ENCODE measurements around the gene TREX2. TPM values are rescaled to one million over a fixed set of nuclear protein-coding genes. Genes with fewer than 3 reads are reported as not detected.
A peak's percentile ranks its signal among the peaks of the same experiment; 100 is the strongest.

The TREX2 gene
- total RNA-seq, 1 donor from 2014 or later = 0.73 TPM

DNA sequence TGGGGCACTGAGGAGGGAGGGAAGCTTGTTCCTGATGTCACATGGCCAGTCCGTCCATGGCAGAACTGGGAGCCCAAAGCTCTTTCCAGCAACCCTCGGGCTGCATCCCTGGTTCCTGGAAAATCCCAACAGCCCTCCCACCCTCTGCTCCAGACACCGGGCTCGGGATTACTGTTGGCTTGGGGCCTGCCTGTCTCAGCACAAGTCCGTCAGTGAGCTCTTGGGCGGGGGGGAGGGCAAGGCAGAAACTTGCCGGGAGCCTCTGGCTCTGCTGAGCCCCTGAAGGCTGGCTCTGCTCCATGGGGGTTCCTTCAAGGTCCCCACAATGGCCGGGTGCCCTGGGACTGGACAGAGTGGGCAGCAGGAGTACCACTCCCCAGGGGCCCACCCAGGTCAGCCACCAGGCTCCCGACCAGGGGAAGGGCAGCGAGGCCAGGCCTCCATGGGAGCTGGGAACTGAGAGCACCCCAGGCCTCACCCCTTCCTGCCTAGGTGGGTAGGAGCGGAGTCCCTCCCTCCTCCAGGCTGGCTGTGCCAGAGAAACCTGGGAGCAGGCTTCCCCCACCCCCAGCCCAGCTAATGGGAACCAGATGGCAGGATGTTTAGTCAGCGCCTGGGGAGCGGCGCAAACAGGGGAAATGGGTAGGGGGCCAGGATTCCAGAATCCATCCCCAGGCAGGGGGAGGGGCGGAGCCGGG lies 31.0 kb upstream of the TREX2 start:
- peak; percentile 37 for DNase-seq (ENCODE audit: low read depth, low spot score)

- DNase-seq (ENCODE audit: low read depth, low spot score) = no peak
Observed at GRCh38 chrX:153475751-153476281, 30.0 kb upstream of the TREX2 start.

- DNase-seq (ENCODE audit: low read depth, low spot score) = no peak
Observed at GRCh38 chrX:153475271-153475670, 29.4 kb upstream of the TREX2 start.

DNA sequence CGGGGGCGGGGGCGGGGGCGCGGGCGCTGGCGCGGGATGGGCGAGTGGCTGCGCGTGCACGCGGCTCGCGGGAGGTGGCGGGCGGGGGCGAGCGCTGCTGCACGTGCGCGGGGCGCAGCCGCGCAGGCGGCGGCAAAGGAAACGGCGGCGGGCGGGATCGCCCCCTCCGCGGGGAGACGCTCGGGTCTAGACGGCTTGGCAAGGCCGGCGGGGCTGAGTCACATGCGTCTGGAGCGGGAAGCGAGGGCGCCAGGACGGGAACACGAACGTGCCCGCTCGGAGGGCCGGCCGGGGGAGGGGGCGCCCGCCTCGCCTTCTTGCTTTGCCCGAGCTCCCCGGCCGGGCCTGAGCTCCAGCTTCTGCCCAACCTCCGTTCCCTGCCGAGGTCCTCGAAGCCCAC lies 28.9 kb upstream of the TREX2 start:
- peak; percentile 24 for DNase-seq (ENCODE audit: low read depth, low spot score)

DNA sequence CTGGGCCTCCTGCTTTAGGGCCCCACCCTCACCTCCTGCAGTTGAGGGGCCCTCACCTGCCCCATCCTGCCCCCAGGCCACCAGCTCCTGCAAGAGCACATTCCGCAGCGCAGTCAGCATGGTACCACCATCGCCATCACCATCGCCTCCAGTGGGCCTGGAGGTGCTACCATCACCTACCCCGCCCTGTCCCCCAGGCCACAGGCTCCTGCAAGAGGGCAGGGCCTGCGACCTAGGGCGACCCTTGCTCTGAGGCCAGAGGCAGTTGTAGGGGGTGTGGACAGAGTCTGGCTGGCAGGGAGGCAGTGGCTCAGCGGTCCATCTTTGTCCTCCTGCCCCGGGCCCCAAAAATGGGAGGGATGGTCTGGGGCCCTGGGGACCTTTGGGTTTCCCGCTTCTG lies 28.4 kb upstream of the TREX2 start:
- no peak for DNase-seq (ENCODE audit: low read depth, low spot score)

DNA sequence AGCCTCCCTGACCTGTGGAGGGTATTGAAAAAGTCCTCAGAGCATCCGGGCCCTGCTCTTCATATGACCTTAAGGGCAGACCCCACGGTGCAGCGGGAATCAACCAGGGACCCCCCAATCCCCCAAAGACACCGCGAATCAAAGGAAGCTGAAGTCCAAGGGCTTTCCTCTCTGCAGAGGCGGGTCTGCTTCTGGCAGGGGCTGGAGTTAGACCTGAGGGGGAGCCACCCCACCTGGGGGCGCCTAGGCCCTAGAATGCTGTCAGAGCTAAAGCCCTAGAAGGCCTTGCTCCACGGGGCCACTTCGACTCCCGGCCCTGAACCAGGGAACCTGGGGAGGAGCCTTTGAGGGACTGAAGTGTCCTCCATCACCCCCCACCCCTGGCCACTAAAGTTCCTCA lies 27.3 kb upstream of the TREX2 start:
- no peak for DNase-seq (ENCODE audit: low read depth, low spot score)

DNA sequence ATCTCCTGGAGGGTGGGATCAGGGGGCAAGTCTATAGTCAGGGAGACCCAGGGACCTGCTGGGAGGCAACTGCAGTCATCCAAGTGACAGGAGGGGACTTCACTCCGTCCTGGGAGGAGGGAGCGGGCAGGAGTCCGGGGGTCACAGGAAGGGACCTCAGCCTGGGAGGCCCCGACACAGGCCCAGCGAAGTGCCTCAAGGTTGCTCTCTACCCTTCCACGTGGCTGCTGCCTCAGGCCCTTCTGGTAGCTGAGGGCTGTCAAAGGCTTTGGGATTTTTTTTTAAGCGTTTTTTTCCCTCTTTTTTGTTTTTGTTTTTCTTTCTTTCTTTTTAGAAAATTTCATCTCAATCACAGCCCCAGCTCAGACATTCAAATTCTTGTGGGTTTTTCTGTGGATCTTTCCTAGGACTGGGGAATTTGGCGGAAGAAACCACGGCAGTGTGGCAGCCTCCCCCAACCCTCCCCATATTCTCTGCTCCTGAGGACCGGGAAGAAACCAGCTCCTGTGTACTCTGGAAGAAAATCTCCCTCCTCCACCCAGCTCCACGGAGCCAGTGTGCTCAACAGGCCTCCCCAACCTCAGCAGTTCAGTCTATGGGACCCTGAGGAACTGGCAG lies 25.9 kb upstream of the TREX2 start:
- no peak for DNase-seq (ENCODE audit: low read depth, low spot score)

DNA sequence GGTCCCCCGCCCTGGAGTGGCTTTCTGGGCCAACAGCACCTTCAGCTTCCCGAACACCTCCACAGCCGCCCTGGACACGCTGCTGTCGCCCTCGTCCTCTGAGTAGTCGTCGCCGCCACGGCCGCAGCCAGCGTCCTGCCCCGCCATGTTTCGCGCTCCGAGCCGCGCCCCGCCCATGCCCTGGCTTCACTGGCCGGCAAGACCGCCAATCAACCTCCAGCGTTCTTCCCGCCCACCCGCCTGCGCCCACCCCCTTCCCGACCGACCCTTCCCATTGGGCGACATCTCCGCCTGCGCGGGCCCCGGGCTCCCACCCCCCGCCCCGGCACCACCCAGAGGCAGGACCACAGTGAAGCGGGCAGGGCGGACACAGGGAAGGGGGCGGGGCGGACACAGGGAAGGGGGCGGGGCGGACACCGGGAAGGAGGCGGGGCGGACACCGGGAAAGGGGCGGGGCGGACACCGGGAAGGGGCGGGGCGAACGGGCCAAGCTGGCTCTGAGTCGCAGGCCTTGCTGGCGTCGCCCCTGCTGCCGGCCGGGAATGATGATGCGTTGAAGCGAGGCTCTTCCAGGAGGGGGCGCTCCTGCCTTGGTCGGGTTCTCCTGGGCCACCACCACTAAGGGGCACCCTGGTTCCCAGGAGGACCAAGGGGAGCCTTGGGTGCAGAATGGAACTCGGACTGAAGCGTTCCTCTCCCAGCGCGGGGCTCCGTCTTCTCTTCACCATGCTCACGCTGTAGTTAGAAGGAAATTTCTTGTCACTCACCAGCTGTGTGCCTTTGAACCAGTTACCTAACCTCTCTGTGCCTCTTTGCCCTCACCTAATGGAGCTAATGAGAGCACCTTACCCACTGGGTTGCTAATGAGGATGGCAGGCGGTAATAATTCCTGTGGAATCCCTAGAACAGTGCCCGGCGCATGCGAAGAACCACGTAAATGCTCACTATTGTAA lies 24.8 kb upstream of the TREX2 start, which contains the start of gene HAUS7:
TSS of gene HAUS7 (minus strand) at position 166 of the 953 bp plus-strand sequence. CDS start at position 147, 19 bp downstream.
- DNase-seq (ENCODE audit: low read depth, low spot score) = peak; percentile 68

GRCh38 chrX:153469811-153470410 lies 24.1 kb upstream of the TREX2 start:
- DNase-seq (ENCODE audit: low read depth, low spot score) = no peak

- DNase-seq (ENCODE audit: low read depth, low spot score) = no peak
Observed at GRCh38 chrX:153468008-153468580, 22.2 kb upstream of the TREX2 start.

- no peak for DNase-seq (ENCODE audit: low read depth, low spot score)
Observed at GRCh38 chrX:153465691-153466380, 20.0 kb upstream of the TREX2 start.

GRCh38 chrX:153464116-153464515 lies 18.3 kb upstream of the TREX2 start:
- no peak for DNase-seq (ENCODE audit: low read depth, low spot score)

GRCh38 chrX:153463556-153463955 lies 17.7 kb upstream of the TREX2 start:
- no peak for DNase-seq (ENCODE audit: low read depth, low spot score)

- no peak for DNase-seq (ENCODE audit: low read depth, low spot score)
Observed at GRCh38 chrX:153463031-153463430, 17.2 kb upstream of the TREX2 start.

DNA sequence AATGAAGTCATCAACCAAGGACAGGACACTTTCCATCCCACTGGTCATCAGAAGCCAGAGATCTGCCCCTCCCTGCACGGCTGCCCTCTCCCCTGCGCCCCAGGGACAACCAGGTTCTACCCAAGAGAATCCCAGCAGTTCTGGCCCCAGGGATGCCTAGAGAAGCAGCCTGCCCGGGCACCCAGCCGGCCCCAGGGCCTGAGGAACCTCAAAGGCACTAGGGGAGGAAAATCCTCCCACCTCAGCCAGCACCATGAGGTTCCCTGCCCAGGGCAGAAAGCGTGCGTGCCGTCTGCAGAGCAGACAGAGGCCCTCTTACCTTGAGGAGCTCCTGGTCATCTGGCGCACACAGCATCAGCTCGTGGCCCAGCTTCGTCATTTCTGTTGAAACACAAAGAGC lies 16.4 kb upstream of the TREX2 start:
- DNase-seq (ENCODE audit: low read depth, low spot score) = no peak

- peak; percentile 13 for DNase-seq (ENCODE audit: low read depth, low spot score)
Observed at GRCh38 chrX:153460826-153461225, 15.0 kb upstream of the TREX2 start.

DNA sequence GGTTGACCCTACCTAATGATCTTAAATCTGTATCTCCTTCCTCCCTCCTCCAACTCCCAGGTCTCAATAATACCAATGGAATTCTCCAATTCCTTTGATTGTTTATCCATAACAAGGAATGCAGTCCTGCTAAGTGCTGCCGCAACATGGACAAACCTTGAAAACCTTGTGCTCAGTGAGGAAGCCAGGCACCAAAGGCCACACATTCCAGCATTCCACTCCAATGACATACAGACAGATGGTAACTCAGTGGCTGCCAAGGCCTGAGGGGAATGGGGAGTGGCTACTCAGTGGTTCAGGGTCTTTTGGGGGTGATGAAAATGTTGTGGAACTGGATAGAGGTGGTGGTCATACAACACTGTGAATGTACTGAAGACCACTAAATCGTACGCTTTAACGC lies 14.1 kb upstream of the TREX2 start:
- DNase-seq (ENCODE audit: low read depth, low spot score) = peak; percentile 37

- no peak for DNase-seq (ENCODE audit: low read depth, low spot score)
Observed at GRCh38 chrX:153458476-153458875, 12.6 kb upstream of the TREX2 start.

- no peak for DNase-seq (ENCODE audit: low read depth, low spot score)
Observed at GRCh38 chrX:153457827-153458466, 12.1 kb upstream of the TREX2 start.
